Peyer's patch (tissue), 4 donors: Measurements from ENCODE around the gene NCCRP1.

ENCODE experiments used
- CTCF ChIP-seq, 6 experiments: fragments of 450-650 bp in 4 of 6; fragments of 200-600 bp in 2 of 6; sonication (generic) in 1 of 6; IDR thresholded peaks; one replicate each; pipeline ENCODE4 v1.5.1; 2017 to 2019; ENCODE audit warnings: antibody characterized with exemption in 6 of 6, mild to moderate bottlenecking in 3 of 6, moderate library complexity in 1 of 6
- POLR2A ChIP-seq, 2 donors: fragments of 450-650 bp; IDR thresholded peaks; one replicate each; pipeline ENCODE4 v1.5.1; 2017; ENCODE audit warnings: antibody characterized with exemption in 2 of 2, mild to moderate bottlenecking in 2 of 2, moderate library complexity in 2 of 2

GRCh38 chr19:39175564-39175963, 21.2 kb upstream of the NCCRP1 start:
- TF ChIP-seq CTCF (IDR thresholded peaks at IDR 0.05) (no peak), POLR2A (IDR thresholded peaks at IDR 0.05) (no peak)
